ENCODE measurements around the gene CBLC.

The CBLC gene

GRCh38 chr19:44777715-44778347 lies at the start of gene CBLC:
Gene CBLC (plus strand): TSS chr19:44777890. CDS start chr19:44777932, 42 bp downstream.
- no peak within 1 kb of the TSS for H3K4me3 ChIP-seq (ENCODE audit: low read depth, low read length)
- TF ChIP-seq CTCF (conservative IDR thresholded peaks at IDR 0.05; ENCODE audit: low read depth, low read length): no peak
- DNase-seq (ENCODE audit: low read depth): no peak

- no peak for DNase-seq (ENCODE audit: low read depth)
- H3K4me3 ChIP-seq (ENCODE audit: low read depth, low read length): no peak overlapping the region
- TF ChIP-seq CTCF (conservative IDR thresholded peaks at IDR 0.05; ENCODE audit: low read depth, low read length): no peak
Measured at GRCh38 chr19:44728178-44728577, 49.5 kb upstream of the CBLC start.

GRCh38 chr19:44729516-44730033 lies 48.1 kb upstream of the CBLC start:
- H3K4me3 ChIP-seq (ENCODE audit: low read depth, low read length): no peak overlapping the region
- TF ChIP-seq CTCF (conservative IDR thresholded peaks at IDR 0.05; ENCODE audit: low read depth, low read length): no peak
- DNase-seq (ENCODE audit: low read depth): no peak

GRCh38 chr19:44731081-44731480 lies 46.6 kb upstream of the CBLC start:
- no peak for TF ChIP-seq CTCF (conservative IDR thresholded peaks at IDR 0.05; ENCODE audit: low read depth, low read length)
- DNase-seq (ENCODE audit: low read depth): no peak
- H3K4me3 ChIP-seq (ENCODE audit: low read depth, low read length): no peak overlapping the region

- no peak for DNase-seq (ENCODE audit: low read depth)
- TF ChIP-seq CTCF (conservative IDR thresholded peaks at IDR 0.05; ENCODE audit: low read depth, low read length): no peak
- no peak overlapping the region for H3K4me3 ChIP-seq (ENCODE audit: low read depth, low read length)
Measured at GRCh38 chr19:44731622-44732021, 46.1 kb upstream of the CBLC start.

- no peak for TF ChIP-seq CTCF (conservative IDR thresholded peaks at IDR 0.05; ENCODE audit: low read depth, low read length)
- H3K4me3 ChIP-seq (ENCODE audit: low read depth, low read length): no peak overlapping the region
Measured at GRCh38 chr19:44732235-44733014, 45.3 kb upstream of the CBLC start.

More at GRCh38 chr19:44732235-44733014, 45.3 kb upstream of the CBLC start:
- no peak for DNase-seq (ENCODE audit: low read depth)
